NB4 (cell line): ENCODE data around the gene BICRA.

ENCODE experiments used
- DNase-seq: peaks from one replicate; pipeline ENCODE4 v3.0.0; 2010; ENCODE audit warnings: low read depth
- H3K4me3 ChIP-seq: one replicate; pipeline ENCODE4 v1.5.1; 2011; ENCODE audit warnings: mild to moderate bottlenecking, low read depth, low read length, moderate library complexity
- CTCF ChIP-seq: IDR thresholded peaks from one replicate; pipeline ENCODE4 v1.5.1; 2012; ENCODE audit warnings: low read depth, low read length
- MYC ChIP-seq: IDR thresholded peaks from 2 replicates; pipeline ENCODE4 v1.6.1; 2011; ENCODE audit warnings: low read depth, low read length
- POLR2A ChIP-seq: IDR thresholded peaks from 2 replicates; pipeline ENCODE4 v1.6.1; 2011; ENCODE audit warnings: mild to moderate bottlenecking; ENCODE audit not compliant: insufficient read length; ENCODE audit errors: extremely low read depth
- TF ChIP-seq, protein P1 (sequence below): IDR thresholded peaks from 2 replicates; pipeline ENCODE4 v1.6.1; 2011; ENCODE audit warnings: low read depth, low read length

The BICRA gene

DNA sequence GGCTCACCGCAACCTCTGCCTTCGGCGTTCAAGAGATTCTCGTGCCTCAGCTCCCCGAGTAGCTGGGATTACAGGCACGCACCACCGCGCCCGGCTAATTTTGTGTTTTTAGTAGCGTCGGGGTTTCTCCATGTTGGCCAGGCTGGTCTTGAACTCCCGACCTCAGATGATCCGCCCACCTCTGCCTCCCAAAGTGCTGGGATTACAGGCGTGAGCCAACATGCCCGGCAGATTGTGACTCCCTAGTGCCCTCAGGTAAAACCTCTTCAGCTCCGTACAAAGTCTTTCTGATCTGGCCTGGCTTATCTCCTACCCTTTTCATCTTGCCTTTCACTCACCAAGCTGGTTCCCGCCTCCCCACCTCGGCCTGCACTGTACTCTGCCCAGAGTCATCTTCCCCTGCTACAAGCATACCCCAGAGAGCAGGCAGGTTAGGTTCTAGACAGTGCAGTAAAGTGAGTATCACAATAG, 15.0 kb downstream of the BICRA start:
- TF ChIP-seq, protein P1, sequence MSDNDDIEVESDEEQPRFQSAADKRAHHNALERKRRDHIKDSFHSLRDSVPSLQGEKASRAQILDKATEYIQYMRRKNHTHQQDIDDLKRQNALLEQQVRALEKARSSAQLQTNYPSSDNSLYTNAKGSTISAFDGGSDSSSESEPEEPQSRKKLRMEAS: no peak
- TF ChIP-seq MYC (no peak), POLR2A (no peak)
- H3K4me3 ChIP-seq: no peak overlapping the region
- DNase-seq: no peak

GRCh38 chr19:47625650-47626049, 16.7 kb downstream of the BICRA start:
- no peak overlapping the region for H3K4me3 ChIP-seq
- no peak for DNase-seq
- TF ChIP-seq, protein P1: no peak
- TF ChIP-seq MYC (no peak), POLR2A (no peak), CTCF (no peak)

GRCh38 chr19:47626238-47626637, 17.3 kb downstream of the BICRA start:
- no peak for TF ChIP-seq CTCF
- TF ChIP-seq MYC: no peak
- no peak for TF ChIP-seq POLR2A
- TF ChIP-seq, protein P1: no peak
- no peak overlapping the region for H3K4me3 ChIP-seq
- no peak for DNase-seq

DNA sequence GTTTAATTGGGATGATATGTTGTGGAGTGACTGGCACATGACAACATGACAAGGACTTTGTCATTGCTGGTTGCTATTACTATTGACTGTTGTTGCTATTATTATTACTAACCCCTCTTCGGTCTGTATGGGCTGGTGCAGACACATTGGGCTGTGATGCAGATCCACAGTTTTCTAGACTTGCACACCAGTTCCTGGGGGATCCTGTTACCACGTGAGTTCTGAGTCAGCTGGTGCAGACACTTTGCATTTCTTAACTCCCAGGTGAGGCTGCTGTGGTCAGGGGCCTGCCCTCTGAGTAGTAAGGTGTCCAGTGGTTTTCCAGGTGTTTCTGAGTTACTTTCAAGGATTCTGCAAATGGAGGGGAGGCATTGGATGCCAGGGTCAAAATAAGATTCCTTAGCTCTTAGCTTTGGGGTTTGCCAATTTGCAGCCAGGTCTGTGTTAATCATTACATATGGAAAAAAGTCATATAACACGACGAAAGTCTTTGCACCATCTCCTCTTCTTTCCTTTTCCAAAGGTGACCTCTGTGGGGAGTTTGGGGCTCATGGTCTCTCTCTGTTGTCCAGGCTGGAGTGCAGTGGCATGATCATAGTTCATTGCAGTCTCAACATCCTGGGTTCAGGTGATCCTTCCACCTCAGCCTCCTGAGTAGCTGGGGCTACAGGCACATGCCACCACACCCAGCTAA, 19.3 kb downstream of the BICRA start:
- TF ChIP-seq CTCF (no peak), MYC (no peak), POLR2A (no peak)
- TF ChIP-seq, protein P1: no peak
- H3K4me3 ChIP-seq: no peak overlapping the region
- no peak for DNase-seq

GRCh38 chr19:47630594-47630993, 21.7 kb downstream of the BICRA start:
- H3K4me3 ChIP-seq: no peak overlapping the region
- no peak for TF ChIP-seq MYC
- TF ChIP-seq POLR2A: no peak
- TF ChIP-seq, protein P1: no peak
- no peak for TF ChIP-seq CTCF
- DNase-seq: no peak

GRCh38 chr19:47631681-47632446, 22.9 kb downstream of the BICRA start:
- no peak for TF ChIP-seq POLR2A
- TF ChIP-seq MYC: no peak
- TF ChIP-seq, protein P1: no peak
- no peak for TF ChIP-seq CTCF
- no peak for DNase-seq
- H3K4me3 ChIP-seq: no peak overlapping the region
